Mucosa of descending colon (tissue), 3 donors: ENCODE data around the gene UGT2B7. TPM values are rescaled to one million over a fixed set of nuclear protein-coding genes. Genes with fewer than 3 reads are reported as not detected.
"Not testable (repeated sequence)": the region's sequence is repeated elsewhere in the genome, so short reads cannot be mapped to it uniquely, and the experiment has no call there.

Source experiments
- ATAC-seq: fragments of 200-7000 bp; cut with Tn5 transposase; one replicate; pipeline ENCODE4 v1.9.1; 2020; ENCODE audit warnings: mild to moderate bottlenecking, moderate library complexity
- DNase-seq, 3 donors: peaks; one replicate each; pipeline ENCODE4 v3.0.0-alpha.2; 2020
- H3K36me3 ChIP-seq: fragments of 200-600 bp; one replicate; pipeline ENCODE4 v1.8.0; 2021; ENCODE audit warnings: low read depth, mild to moderate bottlenecking
- H3K4me1 ChIP-seq: fragments of 200-600 bp; one replicate; pipeline ENCODE4 v1.8.0; 2021; ENCODE audit warnings: low read depth, mild to moderate bottlenecking
- H3K4me3 ChIP-seq: fragments of 200-600 bp; one replicate; pipeline ENCODE4 v1.8.0; 2021; ENCODE audit warnings: mild to moderate bottlenecking
- H3K9me3 ChIP-seq: fragments of 200-600 bp; one replicate; pipeline ENCODE4 v1.8.0; 2021; ENCODE audit warnings: mild to moderate bottlenecking
- CTCF ChIP-seq: fragments of 200-600 bp; IDR thresholded peaks from one replicate; pipeline ENCODE4 v1.8.0; 2022; ENCODE audit warnings: antibody characterized with exemption, mild to moderate bottlenecking
- intact Hi-C, 2 donors: fragments of 100-400 bp; cut with DNase I in 1 of 2; cut with micrococcal nuclease in 1 of 2; formaldehyde crosslinking; loops; one replicate each; pipeline versions ENCODE4 v1.11.0 to v1.11.1; 2022; cut with DNase I, micrococcal nuclease
- total RNA-seq, 3 donors: library from RNA; stranded (reverse); fragmentation: NEBNext Ultra II Directional in 2 of 3; extraction: Animal tissue kit (Norgen Biotek cat#: 25700) in 2 of 3; gene quantifications; one replicate each; pipeline versions ENCODE4 v1.2.1 to v1.2.4, GENCODE V29; 2021 to 2023
- donor health status: DM: no; HTN: no; CAD: no; lungs with moderate emphysema.
- donor health status: DM: no; HTN: no; CAD: no.
- donor health status: DM: no; HTN: yes; CAD: no.

Gene UGT2B7
- total RNA-seq, 3 donors from 2014 or later, result 0.73 to 6.0 (median 5.2) TPM

- no peak for TF ChIP-seq CTCF
- Histone ChIP-seq H3K9me3 (no peaks in the 10 kb centered on the region), H3K4me3 (no peak overlapping the region), H3K36me3 (no peaks in the 10 kb centered on the region), H3K4me1 (peaks cover 3% of the 10 kb centered on the region)
- no peak for DNase-seq
- no peak for ATAC-seq
- intact Hi-C loops, result no loop called here
Measured at GRCh38 chr4:69092980-69093568, 3.2 kb upstream of the UGT2B7 start.

- H3K4me1 ChIP-seq, result peaks cover 3% of the 10 kb centered on the region
- intact Hi-C loops, result no loop called here
- no peak for ATAC-seq
- H3K9me3 ChIP-seq, result no peaks in the 10 kb centered on the region
- H3K36me3 ChIP-seq, result no peaks in the 10 kb centered on the region
- TF ChIP-seq CTCF, result no peak
- no peak overlapping the region for H3K4me3 ChIP-seq
- DNase-seq, result no peak
Measured at GRCh38 chr4:69093681-69094080, 2.6 kb upstream of the UGT2B7 start.

GRCh38 chr4:69095301-69095731 lies 958 bp upstream of the UGT2B7 start:
- DNase-seq (no peak), ATAC-seq (no peak)
- no peak overlapping the region for H3K4me3 ChIP-seq
- no peaks in the 10 kb centered on the region for H3K36me3 ChIP-seq
- no peaks in the 10 kb centered on the region for H3K9me3 ChIP-seq
- intact Hi-C loops, result no loop called here
- no peak for TF ChIP-seq CTCF
- H3K4me1 ChIP-seq, result peaks cover 3% of the 10 kb centered on the region

GRCh38 chr4:69096810-69097209 lies 536 bp downstream of the UGT2B7 start:
- DNase-seq, result no peak
- ATAC-seq, result no peak
- intact Hi-C loops, result no loop called here

GRCh38 chr4:69098470-69098869 lies 2.2 kb downstream of the UGT2B7 start:
- no peak for ATAC-seq
- peak in 1 of 3 donors; percentile 12 for DNase-seq
- H3K4me1 ChIP-seq, result peaks cover 3% of the 10 kb centered on the region
- no peak for TF ChIP-seq CTCF
- H3K4me3 ChIP-seq, result no peak overlapping the region
- no peaks in the 10 kb centered on the region for H3K9me3 ChIP-seq
- H3K36me3 ChIP-seq, result no peaks in the 10 kb centered on the region
- intact Hi-C loops, result no loop called here

More at GRCh38 chr4:69096810-69097209, 536 bp downstream of the UGT2B7 start:
- Histone ChIP-seq H3K36me3 (no peaks in the 10 kb centered on the region), H3K4me1 (peaks cover 3% of the 10 kb centered on the region), H3K4me3 (no peak overlapping the region), H3K9me3 (no peaks in the 10 kb centered on the region)
- no peak for TF ChIP-seq CTCF

GRCh38 chr4:69099910-69100309 lies 3.6 kb downstream of the UGT2B7 start:
- ATAC-seq, result no peak

GRCh38 chr4:69102668-69103067 lies 6.4 kb downstream of the UGT2B7 start:
- H3K36me3 ChIP-seq, H3K4me1 ChIP-seq, intact Hi-C loops, H3K9me3 ChIP-seq, DNase-seq, H3K4me3 ChIP-seq, ATAC-seq: not testable (repeated sequence)

More at GRCh38 chr4:69099910-69100309, 3.6 kb downstream of the UGT2B7 start:
- Histone ChIP-seq H3K9me3 (no peaks in the 10 kb centered on the region), H3K36me3 (no peaks in the 10 kb centered on the region), H3K4me1 (peaks cover 3% of the 10 kb centered on the region), H3K4me3 (no peak overlapping the region)
- no peak for DNase-seq
- intact Hi-C loops, result no loop called here
- no peak for TF ChIP-seq CTCF
